HEK293 (cell line): ENCODE data around the gene EXOC2.

ENCODE experiments used
- CTCF ChIA-PET: fragments of 350-600 bp; formaldehyde crosslinking; extraction: SDS; loops from one replicate; lab custom pipeline; 2021; ENCODE audit warnings: antibody characterized with exemption; lab: Yijun Ruan, JAX
- POLR2A ChIA-PET: fragments of 300-600 bp; formaldehyde crosslinking; extraction: SDS; loops from one replicate; lab custom pipeline; 2020; ENCODE audit warnings: antibody characterized with exemption, inconsistent platforms; lab: Yijun Ruan, JAX
- H3K27ac ChIP-seq: fragments of 200-500 bp; sonication (Bioruptor generic); 2 replicates; pipeline ENCODE4 v1.5.1; 2014; ENCODE audit warnings: low read depth, low read length, control low read depth, inconsistent platforms; ENCODE audit errors: extremely low read depth
- H3K36me3 ChIP-seq, 2 experiments: fragments of 200-500 bp in 1 of 2; sonication (Bioruptor generic) in 1 of 2; 1 replicate in 1 of 2; 2 replicates in 1 of 2; pipeline ENCODE4 v1.5.1; 2014 to 2017; ENCODE audit warnings: inconsistent platforms in 2 of 2, low read length in 2 of 2; ENCODE audit not compliant: control insufficient read depth in 2 of 2, insufficient read depth in 1 of 2
- H3K4me1 ChIP-seq: fragments of 200-500 bp; sonication (Bioruptor generic); 2 replicates; pipeline ENCODE4 v1.5.1; 2014; ENCODE audit warnings: mild to moderate bottlenecking, low read length, inconsistent platforms; ENCODE audit not compliant: control insufficient read depth, insufficient read depth
- H3K4me3 ChIP-seq: 2 replicates; pipeline ENCODE4 v1.5.1; 2011; ENCODE audit warnings: low read depth, mild to moderate bottlenecking, control low read depth, low read length, moderate library complexity
- H3K9me3 ChIP-seq: fragments of 200-500 bp; sonication (Bioruptor generic); 2 replicates; pipeline ENCODE4 v1.5.1; 2014; ENCODE audit warnings: low read depth, low read length, inconsistent platforms; ENCODE audit not compliant: control insufficient read depth, insufficient read depth
- HOXC10 ChIP-seq: sonication (generic); formaldehyde crosslinking; IDR thresholded peaks from 2 replicates; pipeline ENCODE4 v1.8.1; 2023; ENCODE audit warnings: mild to moderate bottlenecking, missing genetic modification reagents
- KLF1 ChIP-seq: fragments of 450-650 bp; formaldehyde crosslinking; IDR thresholded peaks from 2 replicates; pipeline ENCODE4 v1.5.1; 2016; ENCODE audit warnings: missing biosample characterization, missing genetic modification characterization
- KLF10 ChIP-seq: fragments of 450-650 bp; IDR thresholded peaks from 2 replicates; pipeline ENCODE4 v1.5.1; 2018; ENCODE audit warnings: missing biosample characterization, mild to moderate bottlenecking, missing genetic modification characterization
- KLF8 ChIP-seq: fragments of 450-650 bp; formaldehyde crosslinking; IDR thresholded peaks from 2 replicates; pipeline ENCODE4 v1.5.1; 2016; ENCODE audit warnings: missing biosample characterization, missing genetic modification characterization
- ZFHX2 ChIP-seq: fragments of 450-650 bp; formaldehyde crosslinking; conservative IDR thresholded peaks from 2 replicates; pipeline ENCODE4 v1.5.1; 2016; ENCODE audit warnings: missing biosample characterization, missing genetic modification characterization
- ZFP37 ChIP-seq: fragments of 450-650 bp; formaldehyde crosslinking; IDR thresholded peaks from 2 replicates; pipeline ENCODE4 v1.5.1; 2016; ENCODE audit warnings: missing biosample characterization, missing genetic modification characterization
- ZNF114 ChIP-seq: fragments of 450-650 bp; formaldehyde crosslinking; IDR thresholded peaks from 2 replicates; pipeline ENCODE4 v1.5.0; 2017; ENCODE audit warnings: missing biosample characterization, missing genetic modification characterization
- ZNF132 ChIP-seq: fragments of 450-650 bp; formaldehyde crosslinking; IDR thresholded peaks from 2 replicates; pipeline ENCODE4 v1.5.1; 2017; ENCODE audit warnings: missing biosample characterization, missing genetic modification characterization, borderline replicate concordance
- ZNF138 ChIP-seq: fragments of 450-650 bp; formaldehyde crosslinking; IDR thresholded peaks from 2 replicates; pipeline ENCODE4 v1.5.1; 2016; ENCODE audit warnings: missing biosample characterization, missing genetic modification characterization, borderline replicate concordance
- ZNF169 ChIP-seq: fragments of 450-650 bp; formaldehyde crosslinking; IDR thresholded peaks from 2 replicates; pipeline ENCODE4 v1.5.1; 2016; ENCODE audit warnings: missing biosample characterization, missing genetic modification characterization
- ZNF501 ChIP-seq: fragments of 450-650 bp; formaldehyde crosslinking; IDR thresholded peaks from 2 replicates; pipeline ENCODE4 v1.5.1; 2016; ENCODE audit warnings: missing biosample characterization, missing genetic modification characterization
- ZNF521 ChIP-seq: fragments of 450-650 bp; formaldehyde crosslinking; IDR thresholded peaks from 2 replicates; pipeline ENCODE4 v1.5.1; 2017; ENCODE audit warnings: missing biosample characterization, mild to moderate bottlenecking, missing genetic modification characterization
- ZNF549 ChIP-seq: fragments of 450-650 bp; IDR thresholded peaks from 2 replicates; pipeline ENCODE4 v1.5.1; 2018; ENCODE audit warnings: missing biosample characterization, missing genetic modification characterization, mild to moderate bottlenecking, inconsistent platforms, moderate library complexity
- ZNF624 ChIP-seq: fragments of 450-650 bp; formaldehyde crosslinking; IDR thresholded peaks from 2 replicates; pipeline ENCODE4 v1.5.1; 2017; ENCODE audit warnings: missing biosample characterization, missing genetic modification characterization
- ZNF654 ChIP-seq: fragments of 450-650 bp; formaldehyde crosslinking; IDR thresholded peaks from 2 replicates; pipeline ENCODE4 v1.5.1; 2016; ENCODE audit warnings: low read depth, missing biosample characterization, missing genetic modification characterization
- ZNF792 ChIP-seq: fragments of 450-650 bp; formaldehyde crosslinking; IDR thresholded peaks from 2 replicates; pipeline ENCODE4 v1.5.1; 2016; ENCODE audit warnings: missing biosample characterization, missing genetic modification characterization
- TF ChIP-seq, protein P1 (sequence below): fragments of 450-650 bp; formaldehyde crosslinking; optimal IDR thresholded peaks from 2 replicates; pipeline ENCODE3; 2016; ENCODE audit warnings: missing biosample characterization, mild to moderate bottlenecking, missing genetic modification characterization
- TF ChIP-seq, protein P2 (sequence below): fragments of 450-650 bp; IDR thresholded peaks from 2 replicates; pipeline ENCODE4 v1.5.1; 2018; ENCODE audit warnings: missing biosample characterization, mild to moderate bottlenecking, missing genetic modification characterization
- TF ChIP-seq, protein P3 (sequence below): fragments of 450-650 bp; IDR thresholded peaks from 2 replicates; pipeline ENCODE4 v1.5.1; 2018; ENCODE audit warnings: missing biosample characterization, missing genetic modification characterization
- TF ChIP-seq, protein P4 (sequence below): fragments of 450-650 bp; formaldehyde crosslinking; IDR thresholded peaks from 2 replicates; pipeline ENCODE4 v1.5.1; 2017; ENCODE audit warnings: missing biosample characterization, missing genetic modification characterization
- TF ChIP-seq, protein P5 (sequence below): fragments of 450-650 bp; formaldehyde crosslinking; IDR thresholded peaks from 2 replicates; pipeline ENCODE4 v1.5.1; 2016; ENCODE audit warnings: missing biosample characterization, missing genetic modification characterization
- TF ChIP-seq, protein P6 (sequence below): fragments of 450-650 bp; formaldehyde crosslinking; IDR thresholded peaks from 2 replicates; pipeline ENCODE4 v1.5.1; 2017; ENCODE audit warnings: missing biosample characterization, missing genetic modification characterization
- TF ChIP-seq, protein P7 (sequence below): fragments of 450-650 bp; formaldehyde crosslinking; IDR thresholded peaks from 2 replicates; pipeline ENCODE4 v1.5.1; 2016; ENCODE audit warnings: missing biosample characterization, missing genetic modification characterization

EXOC2 gene

DNA sequence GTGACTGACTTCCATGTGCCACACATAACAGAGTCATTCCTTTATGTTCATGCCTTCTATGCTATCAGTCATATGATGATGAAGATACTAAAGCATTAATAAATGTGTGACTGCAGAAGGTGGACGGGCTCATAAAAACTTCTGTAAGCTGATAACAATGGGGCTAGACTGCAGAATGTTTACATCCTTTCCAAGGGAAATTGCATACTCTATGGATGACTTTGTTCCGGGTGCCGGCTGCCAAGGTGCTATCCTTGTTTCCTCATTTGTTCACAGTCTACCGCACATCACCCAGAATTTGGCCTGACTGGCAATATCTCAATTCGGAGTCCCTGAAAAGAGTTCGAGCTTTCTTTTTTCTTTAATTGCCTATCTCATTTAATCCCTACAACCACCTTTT lies 121.0 kb downstream of the EXOC2 start:
- TF ChIP-seq KLF1 (tag by site-specific recombination) (no peak), ZNF654 (tag by site-specific recombination) (no peak), KLF8 (tag by site-specific recombination) (no peak), HOXC10 (CRISPR knock-in tag) (no peak), ZNF132 (tag by site-specific recombination) (no peak), ZNF792 (tag by site-specific recombination) (no peak), ZNF114 (tag by site-specific recombination) (no peak), ZNF169 (no peak), ZNF501 (tag by site-specific recombination) (no peak), ZFP37 (tag by site-specific recombination) (no peak)
- TF ChIP-seq, protein P1, sequence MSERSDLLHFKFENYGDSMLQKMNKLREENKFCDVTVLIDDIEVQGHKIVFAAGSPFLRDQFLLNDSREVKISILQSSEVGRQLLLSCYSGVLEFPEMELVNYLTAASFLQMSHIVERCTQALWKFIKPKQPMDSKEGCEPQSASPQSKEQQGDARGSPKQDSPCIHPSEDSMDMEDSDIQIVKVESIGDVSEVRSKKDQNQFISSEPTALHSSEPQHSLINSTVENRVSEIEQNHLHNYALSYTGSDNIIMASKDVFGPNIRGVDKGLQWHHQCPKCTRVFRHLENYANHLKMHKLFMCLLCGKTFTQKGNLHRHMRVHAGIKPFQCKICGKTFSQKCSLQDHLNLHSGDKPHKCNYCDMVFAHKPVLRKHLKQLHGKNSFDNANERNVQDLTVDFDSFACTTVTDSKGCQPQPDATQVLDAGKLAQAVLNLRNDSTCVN (tag by site-specific recombination), result no peak
- TF ChIP-seq, protein P2, sequence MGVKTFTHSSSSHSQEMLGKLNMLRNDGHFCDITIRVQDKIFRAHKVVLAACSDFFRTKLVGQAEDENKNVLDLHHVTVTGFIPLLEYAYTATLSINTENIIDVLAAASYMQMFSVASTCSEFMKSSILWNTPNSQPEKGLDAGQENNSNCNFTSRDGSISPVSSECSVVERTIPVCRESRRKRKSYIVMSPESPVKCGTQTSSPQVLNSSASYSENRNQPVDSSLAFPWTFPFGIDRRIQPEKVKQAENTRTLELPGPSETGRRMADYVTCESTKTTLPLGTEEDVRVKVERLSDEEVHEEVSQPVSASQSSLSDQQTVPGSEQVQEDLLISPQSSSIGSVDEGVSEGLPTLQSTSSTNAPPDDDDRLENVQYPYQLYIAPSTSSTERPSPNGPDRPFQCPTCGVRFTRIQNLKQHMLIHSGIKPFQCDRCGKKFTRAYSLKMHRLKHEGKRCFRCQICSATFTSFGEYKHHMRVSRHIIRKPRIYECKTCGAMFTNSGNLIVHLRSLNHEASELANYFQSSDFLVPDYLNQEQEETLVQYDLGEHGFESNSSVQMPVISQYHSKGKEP (tag by site-specific recombination), result no peak
- TF ChIP-seq, protein P3, sequence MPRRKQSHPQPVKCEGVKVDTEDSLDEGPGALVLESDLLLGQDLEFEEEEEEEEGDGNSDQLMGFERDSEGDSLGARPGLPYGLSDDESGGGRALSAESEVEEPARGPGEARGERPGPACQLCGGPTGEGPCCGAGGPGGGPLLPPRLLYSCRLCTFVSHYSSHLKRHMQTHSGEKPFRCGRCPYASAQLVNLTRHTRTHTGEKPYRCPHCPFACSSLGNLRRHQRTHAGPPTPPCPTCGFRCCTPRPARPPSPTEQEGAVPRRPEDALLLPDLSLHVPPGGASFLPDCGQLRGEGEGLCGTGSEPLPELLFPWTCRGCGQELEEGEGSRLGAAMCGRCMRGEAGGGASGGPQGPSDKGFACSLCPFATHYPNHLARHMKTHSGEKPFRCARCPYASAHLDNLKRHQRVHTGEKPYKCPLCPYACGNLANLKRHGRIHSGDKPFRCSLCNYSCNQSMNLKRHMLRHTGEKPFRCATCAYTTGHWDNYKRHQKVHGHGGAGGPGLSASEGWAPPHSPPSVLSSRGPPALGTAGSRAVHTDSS (tag by site-specific recombination), result no peak
- TF ChIP-seq, protein P4, sequence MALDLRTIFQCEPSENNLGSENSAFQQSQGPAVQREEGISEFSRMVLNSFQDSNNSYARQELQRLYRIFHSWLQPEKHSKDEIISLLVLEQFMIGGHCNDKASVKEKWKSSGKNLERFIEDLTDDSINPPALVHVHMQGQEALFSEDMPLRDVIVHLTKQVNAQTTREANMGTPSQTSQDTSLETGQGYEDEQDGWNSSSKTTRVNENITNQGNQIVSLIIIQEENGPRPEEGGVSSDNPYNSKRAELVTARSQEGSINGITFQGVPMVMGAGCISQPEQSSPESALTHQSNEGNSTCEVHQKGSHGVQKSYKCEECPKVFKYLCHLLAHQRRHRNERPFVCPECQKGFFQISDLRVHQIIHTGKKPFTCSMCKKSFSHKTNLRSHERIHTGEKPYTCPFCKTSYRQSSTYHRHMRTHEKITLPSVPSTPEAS (tag by site-specific recombination), result no peak
- TF ChIP-seq, protein P5, sequence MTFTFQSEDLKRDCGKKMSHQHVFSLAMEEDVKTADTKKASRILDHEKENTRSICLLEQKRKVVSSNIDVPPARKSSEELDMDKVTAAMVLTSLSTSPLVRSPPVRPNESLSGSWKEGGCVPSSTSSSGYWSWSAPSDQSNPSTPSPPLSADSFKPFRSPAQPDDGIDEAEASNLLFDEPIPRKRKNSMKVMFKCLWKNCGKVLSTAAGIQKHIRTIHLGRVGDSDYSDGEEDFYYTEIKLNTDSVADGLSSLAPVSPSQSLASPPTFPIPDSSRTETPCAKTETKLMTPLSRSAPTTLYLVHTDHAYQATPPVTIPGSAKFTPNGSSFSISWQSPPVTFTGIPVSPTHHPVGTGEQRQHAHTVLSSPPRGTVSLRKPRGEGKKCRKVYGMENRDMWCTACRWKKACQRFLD, result no peak
- TF ChIP-seq, protein P6, sequence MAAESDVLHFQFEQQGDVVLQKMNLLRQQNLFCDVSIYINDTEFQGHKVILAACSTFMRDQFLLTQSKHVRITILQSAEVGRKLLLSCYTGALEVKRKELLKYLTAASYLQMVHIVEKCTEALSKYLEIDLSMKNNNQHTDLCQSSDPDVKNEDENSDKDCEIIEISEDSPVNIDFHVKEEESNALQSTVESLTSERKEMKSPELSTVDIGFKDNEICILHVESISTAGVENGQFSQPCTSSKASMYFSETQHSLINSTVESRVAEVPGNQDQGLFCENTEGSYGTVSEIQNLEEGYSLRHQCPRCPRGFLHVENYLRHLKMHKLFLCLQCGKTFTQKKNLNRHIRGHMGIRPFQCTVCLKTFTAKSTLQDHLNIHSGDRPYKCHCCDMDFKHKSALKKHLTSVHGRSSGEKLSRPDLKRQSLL (tag by site-specific recombination), result no peak
- TF ChIP-seq, all 188 proteins: peak for 0
- CTCF ChIA-PET, result interaction anchor here (0.6 to 1.3 kb wide), 4 partner anchors 22 to 601 kb away, joined by 3 to 5 read pairs (median 3); no protein-coding TSS in a partner anchor
- Histone ChIP-seq H3K9me3 (no peaks in the 10 kb centered on the region), H3K4me3 (no peak overlapping the region), H3K36me3 (peaks cover 0 to 49% of the 10 kb centered on the region in 2 experiments; a peak in 1 of 3 replicates), H3K27ac (no peak overlapping the region), H3K4me1 (no peaks in the 10 kb centered on the region)
- POLR2A ChIA-PET, result no interaction called here

DNA sequence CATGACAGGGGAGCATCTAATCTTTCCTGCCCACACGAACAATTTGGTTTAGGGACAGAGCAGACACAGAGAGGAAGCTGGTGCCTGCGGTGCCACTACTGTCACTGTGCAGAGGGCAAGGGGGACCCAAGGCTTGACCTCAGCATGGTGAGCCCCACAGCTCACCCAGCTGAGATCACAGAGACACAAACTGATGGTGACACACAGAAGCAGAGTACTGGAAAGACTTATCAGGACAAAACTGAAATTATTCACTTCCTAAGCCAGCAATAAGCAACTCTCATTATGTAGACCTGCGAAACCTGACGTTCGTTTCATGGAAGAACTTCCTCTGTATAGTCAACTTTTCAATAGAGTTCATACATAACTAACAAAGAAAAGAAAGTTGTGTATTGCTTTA lies 122.1 kb downstream of the EXOC2 start:
- CTCF ChIA-PET, result no interaction called here
- no peaks in the 10 kb centered on the region for H3K4me1 ChIP-seq
- POLR2A ChIA-PET, result no interaction called here
- no peak overlapping the region for H3K27ac ChIP-seq
- H3K36me3 ChIP-seq, result peaks cover 0 to 46% of the 10 kb centered on the region in 2 experiments; a peak in 1 of 3 replicates
- H3K4me3 ChIP-seq, result no peak overlapping the region
- no peaks in the 10 kb centered on the region for H3K9me3 ChIP-seq
- no peak for TF ChIP-seq ZNF624 (tag by site-specific recombination)
- no peak for TF ChIP-seq ZFHX2
- TF ChIP-seq, protein P5, result no peak
- no peak for TF ChIP-seq ZNF138 (tag by site-specific recombination)
- TF ChIP-seq ZNF549 (tag by site-specific recombination), result no peak
- no peak for TF ChIP-seq KLF10 (tag by site-specific recombination)
- no peak for TF ChIP-seq ZNF521 (tag by site-specific recombination)
- TF ChIP-seq, protein P7, sequence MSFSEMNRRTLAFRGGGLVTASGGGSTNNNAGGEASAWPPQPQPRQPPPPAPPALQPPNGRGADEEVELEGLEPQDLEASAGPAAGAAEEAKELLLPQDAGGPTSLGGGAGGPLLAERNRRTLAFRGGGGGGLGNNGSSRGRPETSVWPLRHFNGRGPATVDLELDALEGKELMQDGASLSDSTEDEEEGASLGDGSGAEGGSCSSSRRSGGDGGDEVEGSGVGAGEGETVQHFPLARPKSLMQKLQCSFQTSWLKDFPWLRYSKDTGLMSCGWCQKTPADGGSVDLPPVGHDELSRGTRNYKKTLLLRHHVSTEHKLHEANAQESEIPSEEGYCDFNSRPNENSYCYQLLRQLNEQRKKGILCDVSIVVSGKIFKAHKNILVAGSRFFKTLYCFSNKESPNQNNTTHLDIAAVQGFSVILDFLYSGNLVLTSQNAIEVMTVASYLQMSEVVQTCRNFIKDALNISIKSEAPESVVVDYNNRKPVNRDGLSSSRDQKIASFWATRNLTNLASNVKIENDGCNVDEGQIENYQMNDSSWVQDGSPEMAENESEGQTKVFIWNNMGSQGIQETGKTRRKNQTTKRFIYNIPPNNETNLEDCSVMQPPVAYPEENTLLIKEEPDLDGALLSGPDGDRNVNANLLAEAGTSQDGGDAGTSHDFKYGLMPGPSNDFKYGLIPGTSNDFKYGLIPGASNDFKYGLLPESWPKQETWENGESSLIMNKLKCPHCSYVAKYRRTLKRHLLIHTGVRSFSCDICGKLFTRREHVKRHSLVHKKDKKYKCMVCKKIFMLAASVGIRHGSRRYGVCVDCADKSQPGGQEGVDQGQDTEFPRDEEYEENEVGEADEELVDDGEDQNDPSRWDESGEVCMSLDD, result no peak
